ENCODE data around the gene NRP2.

GRCh38 chr2:205695460-205695991 lies 13.2 kb downstream of the NRP2 start:
- TF ChIP-seq CTCF (IDR thresholded peaks at IDR 0.05) (no peak), POLR2A (IDR thresholded peaks at IDR 0.05) (no peak), POLR2AphosphoS5 (IDR thresholded peaks at IDR 0.05) (no peak)

Measured in prostate gland (tissue), 2 donors.